A549 (cell line): Measurements from ENCODE around the gene RSAD1. TPM values are rescaled to one million over a fixed set of nuclear protein-coding genes. Genes with fewer than 3 reads are reported as not detected.

Experiments used
- BHLHE40 ChIP-seq: IDR thresholded peaks from 2 replicates; pipeline ENCODE4 v1.6.1; 2012; ENCODE audit warnings: low read depth, low read length, inconsistent platforms
- CHD4 ChIP-seq: fragments of 200-600 bp; sonication (generic); IDR thresholded peaks from 2 replicates; pipeline ENCODE4 v1.6.1; 2016; ENCODE audit warnings: antibody characterized with exemption, mild to moderate bottlenecking, borderline replicate concordance
- EHMT2 ChIP-seq: fragments of 200-600 bp; sonication (generic); IDR thresholded peaks from 2 replicates; pipeline ENCODE4 v1.6.1; 2016; ENCODE audit warnings: antibody characterized with exemption, low read depth, mild to moderate bottlenecking, moderate library complexity
- EP300 ChIP-seq, 2 experiments: fragments of >200 bp; sonication (Bioruptor Twin); formaldehyde crosslinking; IDR thresholded peaks; 2 replicates in 1 of 2; 3 replicates in 1 of 2; pipeline ENCODE4 v1.6.1; 2016 to 2017
- ESRRA ChIP-seq: fragments of 150-350 bp; IDR thresholded peaks from 2 replicates; pipeline ENCODE4 v1.6.1; 2014; ENCODE audit warnings: mild to moderate bottlenecking, low read length, borderline replicate concordance
- FOSB ChIP-seq: fragments of 250-450 bp; sonication (Bioruptor Pico); IDR thresholded peaks from 2 replicates; pipeline ENCODE4 v1.5.0; 2020; ENCODE audit warnings: mild to moderate bottlenecking, moderate library complexity
- HOXA7 ChIP-seq: fragments of 250-450 bp; sonication (Bioruptor Pico); IDR thresholded peaks from 2 replicates; pipeline ENCODE4 v1.5.0; 2020; ENCODE audit warnings: mild to moderate bottlenecking, moderate library complexity
- HOXB13 ChIP-seq: fragments of 250-450 bp; sonication (Bioruptor Pico); IDR thresholded peaks from 2 replicates; pipeline ENCODE4 v1.5.0; 2020; ENCODE audit warnings: low read depth, mild to moderate bottlenecking, moderate library complexity
- HOXB5 ChIP-seq: fragments of 250-450 bp; sonication (Bioruptor Pico); IDR thresholded peaks from 2 replicates; pipeline ENCODE4 v1.5.0; 2020; ENCODE audit warnings: mild to moderate bottlenecking, moderate library complexity
- JUNB ChIP-seq: fragments of >200 bp; sonication (Bioruptor Twin); formaldehyde crosslinking; IDR thresholded peaks from 2 replicates; pipeline ENCODE4 v1.6.1; 2016
- KDM1A ChIP-seq: fragments of 200-600 bp; sonication (generic); IDR thresholded peaks from 2 replicates; pipeline ENCODE4 v1.6.1; 2016; ENCODE audit warnings: low read depth, mild to moderate bottlenecking
- KDM5A ChIP-seq: fragments of 200-600 bp; sonication (generic); IDR thresholded peaks from 2 replicates; pipeline ENCODE4 v1.6.1; 2016; ENCODE audit warnings: antibody characterized with exemption, mild to moderate bottlenecking
- NPAS2 ChIP-seq: fragments of 250-450 bp; sonication (Bioruptor Pico); IDR thresholded peaks from 2 replicates; pipeline ENCODE4 v1.8.0; 2022; ENCODE audit warnings: mild to moderate bottlenecking, moderate library complexity, borderline replicate concordance
- NR3C1 ChIP-seq: fragments of >200 bp; sonication (Bioruptor Twin); formaldehyde crosslinking; IDR thresholded peaks from 3 replicates; pipeline ENCODE4 v1.6.1; 2017
- PHF8 ChIP-seq: fragments of 200-600 bp; sonication (generic); IDR thresholded peaks from 2 replicates; pipeline ENCODE4 v1.6.1; 2016; ENCODE audit warnings: low read depth, mild to moderate bottlenecking, antibody characterized with exemption, moderate library complexity, borderline replicate concordance
- POLR2A ChIP-seq: IDR thresholded peaks from 2 replicates; pipeline ENCODE4 v1.6.1; 2012; ENCODE audit warnings: mild to moderate bottlenecking, low read length
- POLR2AphosphoS2 ChIP-seq: conservative IDR thresholded peaks from 2 replicates; pipeline ENCODE4 v1.6.1; 2012; ENCODE audit warnings: low read length, improper control_type of control experiment, inconsistent platforms
- RAD21 ChIP-seq, 2 experiments: fragments of >200 bp in 1 of 2; sonication (Bioruptor Twin) in 1 of 2; formaldehyde crosslinking in 1 of 2; IDR thresholded peaks in 1 of 2; conservative IDR thresholded peaks in 1 of 2; 2 replicates in 1 of 2; 3 replicates in 1 of 2; pipeline ENCODE4 v1.6.1; 2012 to 2018; ENCODE audit warnings: inconsistent platforms in 1 of 2
- RARB ChIP-seq: fragments of 250-450 bp; sonication (Bioruptor Pico); IDR thresholded peaks from 2 replicates; pipeline ENCODE4 v1.8.0; 2021; ENCODE audit warnings: mild to moderate bottlenecking, moderate library complexity
- RCOR1 ChIP-seq: fragments of 150-350 bp; IDR thresholded peaks from 2 replicates; pipeline ENCODE4 v1.6.1; 2014; ENCODE audit warnings: antibody characterized with exemption, low read length, low read depth
- RFX5 ChIP-seq: fragments of 450-650 bp; IDR thresholded peaks from 2 replicates; pipeline ENCODE4 v1.7.1; 2014; ENCODE audit warnings: antibody characterized with exemption, mild to moderate bottlenecking, moderate library complexity
- RNF2 ChIP-seq: fragments of 200-600 bp; sonication (generic); IDR thresholded peaks from 2 replicates; pipeline ENCODE4 v1.6.1; 2016; ENCODE audit warnings: low read depth, mild to moderate bottlenecking, antibody characterized with exemption, moderate library complexity, borderline replicate concordance
- SMC3 ChIP-seq: fragments of >200 bp; sonication (Bioruptor Twin); formaldehyde crosslinking; IDR thresholded peaks from 3 replicates; pipeline ENCODE4 v1.6.1; 2018; ENCODE audit warnings: inconsistent platforms
- polyA plus RNA-seq, 4 experiments: library from polyadenylated mRNA; depleted of rRNA in 3 of 4; stranded (reverse); fragments of >200 nt; fragmentation: RNase III in 1 of 4; extraction: RNeasy Plus Mini Kit Qiagen cat#74134 plus additional on column Dnase treatment in 1 of 4; gene quantifications; 2 replicates in 3 of 4; 3 replicates in 1 of 4; pipeline ENCODE4 v1.2.3, GENCODE V29; 2011 to 2017
- TF ChIP-seq, protein P1 (sequence below): fragments of 250-450 bp; sonication (Bioruptor Pico); IDR thresholded peaks from 2 replicates; pipeline ENCODE4 v1.5.0; 2021; ENCODE audit warnings: mild to moderate bottlenecking, moderate library complexity, borderline replicate concordance
- TF ChIP-seq, protein P2 (sequence below): fragments of 200-600 bp; sonication (generic); IDR thresholded peaks from 2 replicates; pipeline ENCODE4 v1.6.1; 2016; ENCODE audit warnings: antibody characterized with exemption, mild to moderate bottlenecking, moderate library complexity
- TF ChIP-seq, protein P3 (sequence below): fragments of >200 bp; sonication (Bioruptor Twin); formaldehyde crosslinking; IDR thresholded peaks from 2 replicates; pipeline ENCODE4 v1.6.1; 2016
- TF ChIP-seq, protein P4 (sequence below): fragments of 250-450 bp; sonication (Bioruptor Pico); IDR thresholded peaks from 2 replicates; pipeline ENCODE4 v1.5.0; 2020; ENCODE audit warnings: low read depth, mild to moderate bottlenecking, moderate library complexity
- TF ChIP-seq, protein P5 (sequence below): fragments of >200 bp; sonication (Bioruptor Twin); formaldehyde crosslinking; IDR thresholded peaks from 3 replicates; pipeline ENCODE4 v1.5.1; 2016
- TF ChIP-seq, protein P6 (sequence below): IDR thresholded peaks from 2 replicates; pipeline ENCODE4 v1.6.1; 2012
- TF ChIP-seq, protein P7 (sequence below): IDR thresholded peaks from 2 replicates; pipeline ENCODE4 v1.6.1; 2012; ENCODE audit warnings: low read depth, borderline replicate concordance
- TF ChIP-seq, protein P8 (sequence below): fragments of >200 bp; sonication (Bioruptor Twin); formaldehyde crosslinking; IDR thresholded peaks from 3 replicates; pipeline ENCODE4 v1.6.1; 2016

RSAD1 gene
- polyA plus RNA-seq, 2 of the 4 experiments (the other 2 are of a cell fraction) = 38.2 to 42.0 TPM

DNA sequence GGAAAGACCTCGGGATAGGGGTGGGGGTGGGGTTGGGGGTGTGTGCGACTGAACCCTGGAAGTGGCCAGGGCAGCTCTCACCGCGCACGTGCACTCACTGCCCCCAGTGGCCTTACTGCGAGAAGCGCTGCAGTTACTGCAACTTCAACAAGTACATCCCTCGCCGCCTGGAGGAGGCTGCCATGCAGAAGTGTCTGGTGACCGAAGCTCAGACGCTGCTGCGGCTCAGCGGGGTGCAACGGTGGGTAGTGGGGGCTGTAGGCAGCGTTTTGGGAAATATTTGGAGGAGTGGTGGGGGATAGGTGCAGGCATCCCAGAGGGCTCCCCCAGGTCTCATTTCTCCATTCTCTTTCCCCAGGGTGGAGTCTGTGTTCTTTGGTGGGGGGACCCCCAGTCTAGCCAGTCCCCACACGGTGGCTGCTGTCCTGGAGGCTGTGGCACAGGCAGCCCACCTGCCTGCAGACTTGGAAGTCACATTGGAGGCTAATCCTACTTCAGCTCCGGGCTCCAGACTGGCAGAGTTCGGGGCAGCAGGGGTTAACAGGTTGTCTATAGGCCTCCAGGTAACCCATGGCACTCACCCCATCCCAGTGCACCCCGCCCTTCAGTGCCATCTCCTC lies 972 bp downstream of the RSAD1 start (continued):
- TF ChIP-seq, protein P1, sequence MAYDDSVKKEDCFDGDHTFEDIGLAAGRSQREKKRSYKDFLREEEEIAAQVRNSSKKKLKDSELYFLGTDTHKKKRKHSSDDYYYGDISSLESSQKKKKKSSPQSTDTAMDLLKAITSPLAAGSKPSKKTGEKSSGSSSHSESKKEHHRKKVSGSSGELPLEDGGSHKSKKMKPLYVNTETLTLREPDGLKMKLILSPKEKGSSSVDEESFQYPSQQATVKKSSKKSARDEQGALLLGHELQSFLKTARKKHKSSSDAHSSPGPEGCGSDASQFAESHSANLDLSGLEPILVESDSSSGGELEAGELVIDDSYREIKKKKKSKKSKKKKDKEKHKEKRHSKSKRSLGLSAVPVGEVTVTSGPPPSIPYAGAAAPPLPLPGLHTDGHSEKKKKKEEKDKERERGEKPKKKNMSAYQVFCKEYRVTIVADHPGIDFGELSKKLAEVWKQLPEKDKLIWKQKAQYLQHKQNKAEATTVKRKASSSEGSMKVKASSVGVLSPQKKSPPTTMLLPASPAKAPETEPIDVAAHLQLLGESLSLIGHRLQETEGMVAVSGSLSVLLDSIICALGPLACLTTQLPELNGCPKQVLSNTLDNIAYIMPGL (CRISPR knock-in tag) = no peak
- TF ChIP-seq, protein P2, sequence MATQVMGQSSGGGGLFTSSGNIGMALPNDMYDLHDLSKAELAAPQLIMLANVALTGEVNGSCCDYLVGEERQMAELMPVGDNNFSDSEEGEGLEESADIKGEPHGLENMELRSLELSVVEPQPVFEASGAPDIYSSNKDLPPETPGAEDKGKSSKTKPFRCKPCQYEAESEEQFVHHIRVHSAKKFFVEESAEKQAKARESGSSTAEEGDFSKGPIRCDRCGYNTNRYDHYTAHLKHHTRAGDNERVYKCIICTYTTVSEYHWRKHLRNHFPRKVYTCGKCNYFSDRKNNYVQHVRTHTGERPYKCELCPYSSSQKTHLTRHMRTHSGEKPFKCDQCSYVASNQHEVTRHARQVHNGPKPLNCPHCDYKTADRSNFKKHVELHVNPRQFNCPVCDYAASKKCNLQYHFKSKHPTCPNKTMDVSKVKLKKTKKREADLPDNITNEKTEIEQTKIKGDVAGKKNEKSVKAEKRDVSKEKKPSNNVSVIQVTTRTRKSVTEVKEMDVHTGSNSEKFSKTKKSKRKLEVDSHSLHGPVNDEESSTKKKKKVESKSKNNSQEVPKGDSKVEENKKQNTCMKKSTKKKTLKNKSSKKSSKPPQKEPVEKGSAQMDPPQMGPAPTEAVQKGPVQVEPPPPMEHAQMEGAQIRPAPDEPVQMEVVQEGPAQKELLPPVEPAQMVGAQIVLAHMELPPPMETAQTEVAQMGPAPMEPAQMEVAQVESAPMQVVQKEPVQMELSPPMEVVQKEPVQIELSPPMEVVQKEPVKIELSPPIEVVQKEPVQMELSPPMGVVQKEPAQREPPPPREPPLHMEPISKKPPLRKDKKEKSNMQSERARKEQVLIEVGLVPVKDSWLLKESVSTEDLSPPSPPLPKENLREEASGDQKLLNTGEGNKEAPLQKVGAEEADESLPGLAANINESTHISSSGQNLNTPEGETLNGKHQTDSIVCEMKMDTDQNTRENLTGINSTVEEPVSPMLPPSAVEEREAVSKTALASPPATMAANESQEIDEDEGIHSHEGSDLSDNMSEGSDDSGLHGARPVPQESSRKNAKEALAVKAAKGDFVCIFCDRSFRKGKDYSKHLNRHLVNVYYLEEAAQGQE = no peak
- no peak for TF ChIP-seq PHF8
- TF ChIP-seq HOXB13 (CRISPR knock-in tag) = no peak
- no peak for TF ChIP-seq EP300 (IDR thresholded peaks at IDR 0.05)
- TF ChIP-seq NR3C1 = no peak
- TF ChIP-seq, protein P3, sequence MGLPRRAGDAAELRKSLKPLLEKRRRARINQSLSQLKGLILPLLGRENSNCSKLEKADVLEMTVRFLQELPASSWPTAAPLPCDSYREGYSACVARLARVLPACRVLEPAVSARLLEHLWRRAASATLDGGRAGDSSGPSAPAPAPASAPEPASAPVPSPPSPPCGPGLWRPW = no peak
- TF ChIP-seq JUNB = no peak
- TF ChIP-seq, protein P4, sequence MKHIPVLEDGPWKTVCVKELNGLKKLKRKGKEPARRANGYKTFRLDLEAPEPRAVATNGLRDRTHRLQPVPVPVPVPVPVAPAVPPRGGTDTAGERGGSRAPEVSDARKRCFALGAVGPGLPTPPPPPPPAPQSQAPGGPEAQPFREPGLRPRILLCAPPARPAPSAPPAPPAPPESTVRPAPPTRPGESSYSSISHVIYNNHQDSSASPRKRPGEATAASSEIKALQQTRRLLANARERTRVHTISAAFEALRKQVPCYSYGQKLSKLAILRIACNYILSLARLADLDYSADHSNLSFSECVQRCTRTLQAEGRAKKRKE = no peak; the same call in 1 of the 2 replicates
- TF ChIP-seq, protein P5, sequence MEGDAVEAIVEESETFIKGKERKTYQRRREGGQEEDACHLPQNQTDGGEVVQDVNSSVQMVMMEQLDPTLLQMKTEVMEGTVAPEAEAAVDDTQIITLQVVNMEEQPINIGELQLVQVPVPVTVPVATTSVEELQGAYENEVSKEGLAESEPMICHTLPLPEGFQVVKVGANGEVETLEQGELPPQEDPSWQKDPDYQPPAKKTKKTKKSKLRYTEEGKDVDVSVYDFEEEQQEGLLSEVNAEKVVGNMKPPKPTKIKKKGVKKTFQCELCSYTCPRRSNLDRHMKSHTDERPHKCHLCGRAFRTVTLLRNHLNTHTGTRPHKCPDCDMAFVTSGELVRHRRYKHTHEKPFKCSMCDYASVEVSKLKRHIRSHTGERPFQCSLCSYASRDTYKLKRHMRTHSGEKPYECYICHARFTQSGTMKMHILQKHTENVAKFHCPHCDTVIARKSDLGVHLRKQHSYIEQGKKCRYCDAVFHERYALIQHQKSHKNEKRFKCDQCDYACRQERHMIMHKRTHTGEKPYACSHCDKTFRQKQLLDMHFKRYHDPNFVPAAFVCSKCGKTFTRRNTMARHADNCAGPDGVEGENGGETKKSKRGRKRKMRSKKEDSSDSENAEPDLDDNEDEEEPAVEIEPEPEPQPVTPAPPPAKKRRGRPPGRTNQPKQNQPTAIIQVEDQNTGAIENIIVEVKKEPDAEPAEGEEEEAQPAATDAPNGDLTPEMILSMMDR = peak; percentile 23; the same call in 2 of the 3 replicates
- TF ChIP-seq, protein P6, sequence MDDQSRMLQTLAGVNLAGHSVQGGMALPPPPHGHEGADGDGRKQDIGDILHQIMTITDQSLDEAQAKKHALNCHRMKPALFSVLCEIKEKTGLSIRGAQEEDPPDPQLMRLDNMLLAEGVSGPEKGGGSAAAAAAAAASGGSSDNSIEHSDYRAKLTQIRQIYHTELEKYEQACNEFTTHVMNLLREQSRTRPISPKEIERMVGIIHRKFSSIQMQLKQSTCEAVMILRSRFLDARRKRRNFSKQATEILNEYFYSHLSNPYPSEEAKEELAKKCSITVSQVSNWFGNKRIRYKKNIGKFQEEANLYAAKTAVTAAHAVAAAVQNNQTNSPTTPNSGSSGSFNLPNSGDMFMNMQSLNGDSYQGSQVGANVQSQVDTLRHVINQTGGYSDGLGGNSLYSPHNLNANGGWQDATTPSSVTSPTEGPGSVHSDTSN = no peak
- no peak for TF ChIP-seq RCOR1
- TF ChIP-seq CHD4 = no peak
- no peak for TF ChIP-seq ESRRA
- 0 out of 2 replicates have a peak, but pooled peaks have one; percentile 39 for TF ChIP-seq NPAS2 (CRISPR knock-in tag)
- TF ChIP-seq EHMT2 = no peak
- no peak for TF ChIP-seq FOSB
- peak; percentile 29; the same call in 1 of the 3 replicates for TF ChIP-seq SMC3
- TF ChIP-seq POLR2A = no peak
- TF ChIP-seq KDM5A = no peak
- no peak for TF ChIP-seq HOXA7
- TF ChIP-seq, protein P7, sequence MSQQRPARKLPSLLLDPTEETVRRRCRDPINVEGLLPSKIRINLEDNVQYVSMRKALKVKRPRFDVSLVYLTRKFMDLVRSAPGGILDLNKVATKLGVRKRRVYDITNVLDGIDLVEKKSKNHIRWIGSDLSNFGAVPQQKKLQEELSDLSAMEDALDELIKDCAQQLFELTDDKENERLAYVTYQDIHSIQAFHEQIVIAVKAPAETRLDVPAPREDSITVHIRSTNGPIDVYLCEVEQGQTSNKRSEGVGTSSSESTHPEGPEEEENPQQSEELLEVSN = peak; percentile 71
- peak; percentile 37 to 45; a peak in 3 of 5 replicates for TF ChIP-seq RAD21 (conservative IDR thresholded peaks at IDR 0.05 in 1 of 2, IDR thresholded peaks at IDR 0.05 in 1 of 2)
- TF ChIP-seq KDM1A = no peak
- TF ChIP-seq RNF2 = no peak
- TF ChIP-seq HOXB5 = no peak
- TF ChIP-seq RARB (CRISPR knock-in tag) = no peak
- TF ChIP-seq RFX5 = no peak
- TF ChIP-seq POLR2AphosphoS2 = no peak
- peak; percentile 98 for TF ChIP-seq BHLHE40
- TF ChIP-seq, protein P8, sequence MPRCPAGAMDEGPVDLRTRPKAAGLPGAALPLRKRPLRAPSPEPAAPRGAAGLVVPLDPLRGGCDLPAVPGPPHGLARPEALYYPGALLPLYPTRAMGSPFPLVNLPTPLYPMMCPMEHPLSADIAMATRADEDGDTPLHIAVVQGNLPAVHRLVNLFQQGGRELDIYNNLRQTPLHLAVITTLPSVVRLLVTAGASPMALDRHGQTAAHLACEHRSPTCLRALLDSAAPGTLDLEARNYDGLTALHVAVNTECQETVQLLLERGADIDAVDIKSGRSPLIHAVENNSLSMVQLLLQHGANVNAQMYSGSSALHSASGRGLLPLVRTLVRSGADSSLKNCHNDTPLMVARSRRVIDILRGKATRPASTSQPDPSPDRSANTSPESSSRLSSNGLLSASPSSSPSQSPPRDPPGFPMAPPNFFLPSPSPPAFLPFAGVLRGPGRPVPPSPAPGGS = no peak
